Measurements from ENCODE around the gene WNT9A. TPM values are rescaled to one million over a fixed set of nuclear protein-coding genes. Genes with fewer than 3 reads are reported as not detected.

The WNT9A gene
- total RNA-seq, 3 donors from 2014 or later = 1.1 to 2.5 (median 1.3) TPM

- Histone ChIP-seq H3K4me3 (no peak overlapping the region), H3K27me3 (peaks cover 0 to 4% of the 10 kb centered on the region in 2 donors), H3K27ac (no peak overlapping the region), H3K4me1 (no peaks in the 10 kb centered on the region), H3K36me3 (no peaks in the 10 kb centered on the region), H3K9me3 (peaks cover 0 to 4% of the 10 kb centered on the region in 2 donors)
- DNase-seq (ENCODE audit: low spot score in 2 of 2) = no peak
- intact Hi-C loops (cut with DNase I; ENCODE audit: low total_unique reads) = loop anchor here (5.0 kb wide), 1 partner anchor 1077 kb away; no protein-coding TSS in a partner anchor
- TF ChIP-seq POLR2AphosphoS5 (IDR thresholded peaks at IDR 0.05) (no peak), CTCF (IDR thresholded peaks at IDR 0.05) (no peak), POLR2A (IDR thresholded peaks at IDR 0.05) (no peak)
These were observed 11.7 kb upstream of the WNT9A start for GRCh38 chr1:227959325-227959860.

- peaks cover 0 to 4% of the 10 kb centered on the region in 2 donors for H3K27me3 ChIP-seq
These were observed 11.0 kb upstream of the WNT9A start for GRCh38 chr1:227958617-227959324.

DNA sequence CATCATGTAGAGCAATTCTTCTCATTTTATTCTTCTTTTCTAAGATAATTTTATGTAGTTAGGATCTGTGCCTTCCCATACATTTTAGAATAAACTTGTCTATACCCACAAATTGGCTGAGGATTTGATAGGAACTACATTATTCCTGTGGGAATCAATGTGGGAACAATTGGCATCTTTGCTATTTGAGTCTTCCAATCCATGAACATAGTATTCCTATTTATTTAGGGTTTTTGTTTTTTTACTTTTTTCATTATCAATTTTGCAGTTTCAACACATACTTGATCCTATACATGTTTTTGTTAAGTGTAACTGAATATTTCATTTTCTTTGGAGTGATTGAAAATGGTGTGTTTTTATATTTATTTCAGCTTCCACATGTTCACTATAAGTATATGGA lies 8.1 kb upstream of the WNT9A start:
- Histone ChIP-seq H3K27me3 (peaks cover 0 to 11% of the 10 kb centered on the region in 2 donors), H3K9me3 (peaks cover 0 to 4% of the 10 kb centered on the region in 2 donors), H3K27ac (no peak overlapping the region), H3K4me3 (no peak overlapping the region), H3K36me3 (no peaks in the 10 kb centered on the region), H3K4me1 (no peaks in the 10 kb centered on the region)
- no peak for DNase-seq (ENCODE audit: low spot score in 2 of 2)
- no peak for TF ChIP-seq CTCF (IDR thresholded peaks at IDR 0.05)
- TF ChIP-seq POLR2A (IDR thresholded peaks at IDR 0.05) = no peak
- no peak for TF ChIP-seq POLR2AphosphoS5 (IDR thresholded peaks at IDR 0.05)
- intact Hi-C loops (cut with DNase I; ENCODE audit: low total_unique reads) = loop anchor here (5.0 kb wide), 1 partner anchor 1074 kb away; no protein-coding TSS in a partner anchor

More at GRCh38 chr1:227958617-227959324, 11.0 kb upstream of the WNT9A start:
- intact Hi-C loops (cut with DNase I; ENCODE audit: low total_unique reads) = loop anchor here (5.0 kb wide), 1 partner anchor 1076 kb away; no protein-coding TSS in a partner anchor
- Histone ChIP-seq H3K4me1 (no peaks in the 10 kb centered on the region), H3K9me3 (peaks cover 0 to 4% of the 10 kb centered on the region in 2 donors), H3K27ac (no peak overlapping the region), H3K4me3 (no peak overlapping the region), H3K36me3 (no peaks in the 10 kb centered on the region)
- DNase-seq (ENCODE audit: low spot score in 2 of 2) = peak in 1 of 2 donors; percentile 20
- TF ChIP-seq CTCF (IDR thresholded peaks at IDR 0.05) (no peak), POLR2A (IDR thresholded peaks at IDR 0.05) (no peak), POLR2AphosphoS5 (IDR thresholded peaks at IDR 0.05) (no peak)

DNA sequence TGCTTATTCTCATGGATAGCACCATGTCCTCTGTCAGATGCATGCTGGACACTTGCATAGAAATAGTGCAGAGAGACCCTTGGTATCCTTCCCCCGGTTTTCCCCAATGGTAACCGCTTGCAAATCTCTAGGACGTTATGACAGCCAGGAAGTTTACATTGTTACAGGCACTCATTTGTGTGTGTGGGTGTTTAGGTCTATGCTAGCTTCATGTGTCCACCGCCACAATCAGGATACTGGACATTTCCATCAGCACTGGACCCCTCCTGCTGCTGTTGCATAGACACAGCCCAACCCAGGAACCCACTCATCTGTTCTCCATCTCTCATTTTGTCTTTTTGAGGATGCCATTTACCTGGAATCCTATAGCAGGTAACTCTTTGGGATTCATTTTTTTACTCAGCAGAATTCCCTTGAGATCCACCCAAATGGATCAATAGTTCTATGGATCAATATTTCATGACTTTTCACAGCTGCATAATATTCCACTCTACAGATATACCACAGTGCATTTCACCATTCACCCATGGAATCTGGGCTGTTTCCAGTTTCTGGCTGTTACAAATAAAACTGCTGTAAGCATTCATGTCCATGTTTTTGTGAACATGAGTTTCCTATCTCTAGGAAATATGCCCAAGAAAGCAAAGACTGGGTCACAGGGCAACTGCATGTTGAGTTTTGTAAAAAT lies 6.6 kb upstream of the WNT9A start:
- Histone ChIP-seq H3K4me1 (no peaks in the 10 kb centered on the region), H3K27ac (no peak overlapping the region), H3K4me3 (no peak overlapping the region), H3K9me3 (peaks cover 0 to 4% of the 10 kb centered on the region in 2 donors), H3K27me3 (peaks cover 0 to 11% of the 10 kb centered on the region in 2 donors), H3K36me3 (no peaks in the 10 kb centered on the region)
- TF ChIP-seq CTCF (IDR thresholded peaks at IDR 0.05) (no peak), POLR2AphosphoS5 (IDR thresholded peaks at IDR 0.05) (no peak), POLR2A (IDR thresholded peaks at IDR 0.05) (no peak)
- no peak for DNase-seq (ENCODE audit: low spot score in 2 of 2)
- intact Hi-C loops (cut with DNase I; ENCODE audit: low total_unique reads) = no loop called here
